ENCODE results near the gene PAXX. TPM values are rescaled to one million over a fixed set of nuclear protein-coding genes. Genes with fewer than 3 reads are reported as not detected.

PAXX gene
- total RNA-seq, 4 donors from 2014 or later, result 14.2 to 39.5 (median 18.8) TPM

- Histone ChIP-seq H3K4me1 (peaks cover 0 to 19% of the 10 kb centered on the region in 2 donors), H3K4me3 (no peak overlapping the region), H3K36me3 (no peaks in the 10 kb centered on the region), H3K27ac (no peak overlapping the region), H3K27me3 (no peaks in the 10 kb centered on the region), H3K9me3 (no peaks in the 10 kb centered on the region)
- intact Hi-C loops (cut with DNase I; ENCODE audit: low total_unique reads), result no loop called here
- TF ChIP-seq POLR2A (IDR thresholded peaks at IDR 0.05) (no peak), CTCF (IDR thresholded peaks at IDR 0.05) (no peak)
- no peak for DNase-seq
Measured at GRCh38 chr9:136995772-136996311, 3.6 kb downstream of the PAXX start.

- intact Hi-C loops (cut with DNase I; ENCODE audit: low total_unique reads), result no loop called here
Measured at GRCh38 chr9:136996361-136997292, 4.4 kb downstream of the PAXX start, which contains the start of gene CLIC3. TSS of gene CLIC3 (minus strand) at chr9:136996568. CDS start at chr9:136996543, 25 bp downstream.

GRCh38 chr9:136997371-136997770 lies 5.1 kb downstream of the PAXX start:
- Histone ChIP-seq H3K27ac (no peak overlapping the region), H3K27me3 (no peaks in the 10 kb centered on the region), H3K4me1 (peaks cover 0 to 19% of the 10 kb centered on the region in 2 donors), H3K4me3 (no peak overlapping the region), H3K36me3 (no peaks in the 10 kb centered on the region), H3K9me3 (no peaks in the 10 kb centered on the region)
- TF ChIP-seq CTCF (IDR thresholded peaks at IDR 0.05) (no peak), POLR2A (IDR thresholded peaks at IDR 0.05) (no peak)
- intact Hi-C loops (cut with DNase I; ENCODE audit: low total_unique reads), result no loop called here
- no peak for DNase-seq

More at GRCh38 chr9:136996361-136997292, 4.4 kb downstream of the PAXX start, which contains the start of gene CLIC3:
- Histone ChIP-seq H3K4me3 (no peak within 1 kb of the TSS), H3K4me1 (peaks cover 0 to 19% of the 10 kb centered on the region in 2 donors), H3K36me3 (no peaks in the 10 kb centered on the region), H3K9me3 (no peaks in the 10 kb centered on the region), H3K27me3 (no peaks in the 10 kb centered on the region), H3K27ac (no peak within 1 kb of the TSS)
- TF ChIP-seq CTCF (IDR thresholded peaks at IDR 0.05) (no peak), POLR2A (IDR thresholded peaks at IDR 0.05) (no peak)
- DNase-seq, result no peak

- no peak for DNase-seq
- H3K4me1 ChIP-seq, result peaks cover 0 to 16% of the 10 kb centered on the region in 2 donors
- no peak overlapping the region for H3K4me3 ChIP-seq
- H3K27me3 ChIP-seq, result no peaks in the 10 kb centered on the region
- TF ChIP-seq CTCF (IDR thresholded peaks at IDR 0.05) (no peak), POLR2A (IDR thresholded peaks at IDR 0.05) (no peak)
- intact Hi-C loops (cut with DNase I; ENCODE audit: low total_unique reads), result no loop called here
- no peaks in the 10 kb centered on the region for H3K9me3 ChIP-seq
- H3K36me3 ChIP-seq, result no peaks in the 10 kb centered on the region
- H3K27ac ChIP-seq, result no peak overlapping the region
Measured at GRCh38 chr9:136997830-136998234, 5.6 kb downstream of the PAXX start.

Measured in uterus (tissue), 4 donors.